ENCODE measurements around the gene CD207.
A peak's percentile ranks its signal among the peaks of the same experiment; 100 is the strongest.
"Not testable (repeated sequence)": the region's sequence is repeated elsewhere in the genome, so short reads cannot be mapped to it uniquely, and the experiment has no call there.

Gene CD207

GRCh38 chr2:70835643-70836042, at the start of gene CD207:
CD207 (minus strand) TSS chr2:70835816; CDS start chr2:70835776, 40 bp downstream.
- no peak for DNase-seq

- not testable (repeated sequence) for DNase-seq
Observed at GRCh38 chr2:70878543-70878942, 42.9 kb upstream of the CD207 start.

DNA sequence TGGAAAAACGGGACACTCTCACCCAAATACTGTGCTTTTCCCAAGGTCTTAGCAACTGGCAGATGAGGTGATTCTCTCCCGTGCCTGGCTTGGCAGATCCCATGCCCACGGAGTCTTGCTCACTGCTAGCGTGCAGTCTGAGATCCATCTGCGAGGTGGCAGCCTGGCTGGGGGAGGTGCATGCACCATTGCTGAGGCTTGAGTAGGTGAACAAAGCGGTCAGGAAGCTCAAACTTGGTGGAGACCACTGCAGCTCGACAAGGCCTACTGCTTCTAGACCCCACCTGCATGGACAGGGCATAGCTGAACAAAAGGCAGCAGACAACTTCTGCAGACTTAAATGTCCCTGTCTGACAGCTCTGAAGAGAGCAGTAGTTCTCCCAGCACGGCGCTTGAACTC, 40.5 kb upstream of the CD207 start:
- DNase-seq = not testable (repeated sequence)

DNA sequence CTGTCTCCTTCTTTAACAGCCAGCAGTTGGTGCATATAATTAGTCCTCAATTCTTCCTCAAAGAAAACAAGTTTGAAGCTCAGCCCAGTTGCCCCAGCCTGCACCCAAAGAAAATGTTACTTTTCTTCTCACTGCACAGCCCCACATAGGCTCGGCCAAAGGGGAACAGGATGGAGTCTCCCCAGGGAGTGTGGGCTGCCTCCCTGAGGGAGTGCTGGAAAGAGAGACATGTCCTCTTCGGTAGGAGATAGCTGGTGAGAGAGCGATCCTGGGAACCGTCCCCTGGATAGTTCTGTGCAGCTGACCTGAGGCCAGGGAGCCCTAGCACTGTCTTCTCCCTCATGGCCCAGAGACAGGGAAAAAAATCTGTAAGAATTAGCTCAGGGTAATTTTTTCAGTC, 37.9 kb upstream of the CD207 start:
- DNase-seq = no peak

- DNase-seq = peak; percentile 86
Observed at GRCh38 chr2:70871398-70872211, 36.0 kb upstream of the CD207 start.

GRCh38 chr2:70870790-70871189, 35.2 kb upstream of the CD207 start:
- no peak for DNase-seq

DNA sequence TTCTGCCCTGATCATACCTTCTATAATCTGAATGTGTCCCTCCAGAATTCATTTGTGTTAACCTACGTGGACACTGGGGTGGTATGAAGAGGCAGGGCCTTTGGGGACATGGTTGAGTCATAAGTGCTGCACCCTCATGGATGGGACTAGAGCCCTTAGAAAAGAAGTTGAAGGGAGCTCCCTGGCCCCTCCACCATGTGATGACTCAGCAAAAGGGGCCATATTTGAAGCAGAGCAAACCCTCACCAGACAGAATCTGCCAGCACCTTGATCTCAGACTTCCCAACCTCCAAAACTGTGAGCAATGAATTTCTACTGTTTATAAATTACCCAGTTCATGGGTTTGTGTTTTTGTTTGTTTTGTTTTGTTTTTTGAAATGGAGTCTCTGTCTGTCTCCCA, 33.4 kb upstream of the CD207 start:
- no peak for DNase-seq

GRCh38 chr2:70861777-70862625, 26.4 kb upstream of the CD207 start:
- peak; percentile 71 for DNase-seq

- peak; percentile 41 for DNase-seq
Observed at GRCh38 chr2:70855667-70856066, 20.1 kb upstream of the CD207 start.

DNA sequence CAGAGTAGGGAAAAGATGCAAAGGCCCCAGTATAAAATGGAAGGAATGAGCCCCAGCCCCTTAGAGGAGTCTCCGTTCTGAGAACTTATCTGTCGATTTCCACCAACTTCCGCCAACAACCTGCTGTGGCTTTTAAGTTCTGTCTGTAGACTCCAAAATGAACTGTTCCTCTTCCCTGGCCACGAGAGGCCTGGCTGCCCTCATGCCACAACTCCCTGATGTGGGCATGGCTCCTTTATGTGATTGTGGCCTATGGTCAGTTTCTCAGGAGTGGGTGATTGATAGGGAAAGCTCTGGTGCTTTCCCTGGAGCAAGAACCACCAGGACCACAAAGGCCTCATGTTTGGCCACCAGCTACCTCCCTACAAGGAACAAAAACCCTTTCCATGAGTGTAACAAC, 18.8 kb upstream of the CD207 start:
- DNase-seq = no peak

- no peak for DNase-seq
Observed at GRCh38 chr2:70852824-70853223, 17.2 kb upstream of the CD207 start.

- DNase-seq = no peak
Observed at GRCh38 chr2:70851704-70852103, 16.1 kb upstream of the CD207 start.

DNA sequence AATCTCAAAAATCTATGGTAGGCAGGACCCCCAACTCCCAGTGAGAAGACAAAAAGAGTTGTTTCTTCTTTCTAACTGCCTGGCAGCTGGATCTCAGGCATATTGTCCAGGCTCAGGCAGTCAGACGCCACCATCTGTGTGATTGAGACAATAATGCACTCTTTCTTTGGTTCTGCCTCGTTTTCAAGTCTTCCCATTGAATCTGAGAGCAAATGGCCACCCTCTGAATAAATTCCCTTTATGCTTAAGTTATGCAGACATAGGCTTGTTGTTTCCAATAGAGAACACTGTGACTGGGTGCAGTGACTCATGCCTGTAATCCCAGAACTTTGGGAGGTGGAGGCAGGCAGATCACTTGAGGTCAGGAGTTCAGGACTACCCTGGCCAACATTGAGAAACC, 15.3 kb upstream of the CD207 start:
- DNase-seq = no peak

DNA sequence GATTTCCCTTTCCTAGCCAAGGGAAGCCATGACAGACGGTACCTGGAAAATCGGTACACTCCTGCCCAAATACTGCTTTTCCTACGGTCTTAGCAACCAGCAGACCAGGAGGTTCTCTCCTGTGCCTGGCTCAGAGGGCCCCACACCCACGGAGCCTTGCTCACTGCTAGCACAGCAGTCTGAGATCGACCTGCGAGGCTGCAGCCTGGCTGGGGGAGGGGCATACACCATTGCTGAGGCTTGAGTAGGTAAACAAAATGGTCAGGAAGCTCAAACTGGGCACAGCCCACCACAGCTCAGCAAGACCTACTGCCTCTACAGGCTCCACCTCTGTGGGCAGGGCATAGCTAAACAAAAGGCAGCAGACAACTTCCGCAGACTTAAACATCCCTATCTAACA, 6.8 kb upstream of the CD207 start:
- no peak for DNase-seq

- no peak for DNase-seq
Observed at GRCh38 chr2:70837980-70838925, 2.6 kb upstream of the CD207 start.

DNA sequence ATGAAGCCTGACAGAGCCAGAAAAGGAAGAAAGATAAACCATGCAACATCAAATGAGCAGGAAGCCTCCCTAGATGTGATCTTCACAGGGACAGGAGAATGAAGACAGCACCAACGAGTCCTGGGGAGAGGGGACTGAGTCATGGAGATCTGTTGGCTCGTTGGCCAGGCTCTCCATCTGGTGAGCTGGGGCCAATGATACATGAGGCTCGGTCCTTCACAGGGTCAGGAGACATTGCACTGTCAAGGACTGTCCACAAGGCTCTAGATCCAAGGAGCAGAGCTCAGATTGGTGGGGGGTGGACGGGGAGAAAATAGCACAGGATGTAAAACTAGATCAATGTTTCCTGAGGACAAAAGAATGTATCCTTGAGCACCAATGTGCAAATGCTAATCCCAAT, 735 bp downstream of the CD207 start:
- no peak for DNase-seq

DNA sequence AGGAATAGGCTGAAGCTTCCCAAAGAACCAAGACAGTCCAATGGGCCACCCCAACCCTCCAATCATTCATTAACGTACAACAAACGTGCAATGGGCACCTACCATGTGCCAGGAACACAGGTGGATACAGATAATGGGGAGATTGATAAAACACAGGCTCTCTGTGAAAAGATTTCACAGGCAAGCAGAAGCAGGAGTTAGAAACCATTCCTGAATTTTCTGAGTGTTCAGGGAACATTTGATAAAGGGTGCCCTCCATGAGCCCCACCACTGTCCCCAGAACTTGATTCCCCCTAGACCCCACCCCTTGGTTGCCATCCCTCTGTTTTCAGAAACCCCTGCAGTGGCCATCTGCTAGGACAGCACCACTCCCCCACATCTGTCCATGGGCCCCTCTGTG, 1.5 kb downstream of the CD207 start:
- no peak for DNase-seq

GRCh38 chr2:70833246-70833645, 2.4 kb downstream of the CD207 start:
- DNase-seq = no peak

- DNase-seq = no peak
Observed at GRCh38 chr2:70832386-70832785, 3.2 kb downstream of the CD207 start.

DNA sequence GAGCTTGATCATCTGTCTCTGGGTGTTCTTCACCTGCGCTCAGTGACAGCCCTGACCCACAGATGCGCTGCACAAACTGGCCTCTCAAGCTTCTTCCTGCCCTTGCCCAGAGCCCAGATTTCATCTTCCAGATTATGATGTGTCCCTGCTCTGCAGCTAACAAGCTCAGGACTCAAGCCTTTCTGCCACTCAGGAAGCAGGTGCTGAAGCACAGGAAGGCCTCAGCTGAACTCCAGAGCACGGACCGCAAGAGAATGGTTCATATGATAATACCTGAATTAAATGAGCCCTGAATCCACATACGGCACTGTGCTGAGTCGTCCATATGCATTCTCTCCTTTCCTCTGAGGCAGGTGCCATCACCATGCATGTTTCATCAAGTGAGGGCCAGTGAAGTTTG, 3.8 kb downstream of the CD207 start:
- no peak for DNase-seq

DNA sequence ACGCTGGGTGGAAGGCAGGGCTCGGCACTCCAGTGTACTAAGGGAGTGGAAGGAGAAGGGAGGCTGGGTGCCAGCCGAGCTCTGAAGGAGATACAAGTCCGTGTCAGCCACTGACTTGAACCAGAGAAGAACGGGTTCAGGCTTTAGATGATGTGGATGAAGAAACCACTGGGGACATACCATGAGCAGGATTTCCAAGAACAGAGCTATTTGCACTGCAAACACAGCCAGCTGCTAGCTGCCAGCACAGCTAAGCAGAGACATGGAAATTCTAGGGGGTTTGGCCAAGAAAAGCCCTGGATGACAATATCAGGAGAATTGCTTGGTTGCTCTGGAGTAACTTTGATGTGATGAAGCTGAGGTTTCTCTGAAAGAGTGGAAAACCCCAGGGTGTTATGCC, 5.2 kb downstream of the CD207 start:
- no peak for DNase-seq

GRCh38 chr2:70829916-70830315, 5.7 kb downstream of the CD207 start:
- DNase-seq = no peak

All from NCI-H2107 (cell line).